Keratinocyte (primary cell): ENCODE results near the gene ECT2L. TPM values are rescaled to one million over a fixed set of nuclear protein-coding genes. Genes with fewer than 3 reads are reported as not detected.

Experiments
- DNase-seq: peaks from one replicate; pipeline ENCODE4 v3.0.0-alpha.2; 2011; ENCODE audit warnings: low read depth, missing footprints, low spot score
- FAIRE-seq: peaks from 2 replicates; lab custom pipeline; 2011; peaks lifted over from hg19 to GRCh38; lab: Jason Lieb, UNC
- H2AFZ ChIP-seq: 2 replicates; pipeline ENCODE4 v1.6.0; 2012; ENCODE audit warnings: low read length, control low read depth, inconsistent platforms; ENCODE audit not compliant: control insufficient read depth
- H3K27ac ChIP-seq: 2 replicates; pipeline ENCODE4 v1.5.1; 2011; ENCODE audit warnings: low read length; ENCODE audit not compliant: control insufficient read depth, insufficient read depth
- H3K27me3 ChIP-seq: 3 replicates; pipeline ENCODE4 v1.6.0; 2011; ENCODE audit warnings: low read length; ENCODE audit not compliant: control insufficient read depth, insufficient read depth; ENCODE audit errors: extremely low read depth
- H3K36me3 ChIP-seq, 2 experiments: 2 replicates in 1 of 2; 3 replicates in 1 of 2; pipeline ENCODE4 v1.5.1; 2011; ENCODE audit warnings: low read length in 2 of 2, mild to moderate bottlenecking in 1 of 2; ENCODE audit not compliant: control insufficient read depth in 2 of 2, insufficient read depth in 2 of 2; ENCODE audit errors: extremely low read depth in 1 of 2
- H3K4me1 ChIP-seq: 3 replicates; pipeline ENCODE4 v1.5.1; 2011; ENCODE audit warnings: low read length; ENCODE audit not compliant: control insufficient read depth, insufficient read depth; ENCODE audit errors: extremely low read depth
- H3K4me2 ChIP-seq: 3 replicates; pipeline ENCODE4 v1.6.0; 2011; ENCODE audit warnings: low read depth, low read length; ENCODE audit not compliant: control insufficient read depth, insufficient read depth; ENCODE audit errors: extremely low read depth
- H3K4me3 ChIP-seq, 3 experiments: fragments of 200-600 bp in 1 of 3; sonication (generic) in 1 of 3; 2 replicates in 2 of 3; 3 replicates in 1 of 3; pipeline ENCODE4 v1.5.1; 2011 to 2016; ENCODE audit warnings: low read length in 3 of 3, mild to moderate bottlenecking in 3 of 3, control low read depth in 2 of 3, inconsistent platforms in 1 of 3, low read depth in 1 of 3, mixed read lengths in 1 of 3, mixed run types in 1 of 3, moderate library complexity in 1 of 3; ENCODE audit not compliant: control insufficient read depth in 2 of 3, insufficient read depth in 2 of 3; ENCODE audit errors: extremely low read depth in 1 of 3
- H3K79me2 ChIP-seq: 2 replicates; pipeline ENCODE4 v1.6.0; 2012; ENCODE audit warnings: low read length; ENCODE audit not compliant: control insufficient read depth, insufficient read depth
- H3K9ac ChIP-seq: 3 replicates; pipeline ENCODE4 v1.6.0; 2011; ENCODE audit warnings: low read length; ENCODE audit not compliant: control insufficient read depth, insufficient read depth; ENCODE audit errors: extremely low read depth
- H3K9me1 ChIP-seq: 3 replicates; pipeline ENCODE4 v1.6.0; 2011; ENCODE audit warnings: low read length; ENCODE audit not compliant: control insufficient read depth, insufficient read depth; ENCODE audit errors: extremely low read depth
- H3K9me3 ChIP-seq: 2 replicates; pipeline ENCODE4 v1.5.1; 2012; ENCODE audit warnings: low read depth, low read length; ENCODE audit not compliant: control insufficient read depth
- H4K20me1 ChIP-seq: 3 replicates; pipeline ENCODE4 v1.6.0; 2011; ENCODE audit warnings: low read length; ENCODE audit not compliant: control insufficient read depth, insufficient read depth; ENCODE audit errors: extremely low read depth
- CTCF ChIP-seq, 3 experiments: IDR thresholded peaks in 1 of 3; conservative IDR thresholded peaks in 1 of 3; optimal IDR thresholded peaks in 1 of 3; 2 replicates in 2 of 3; 3 replicates in 1 of 3; pipeline versions ENCODE3 to v1.5.1; 2011; ENCODE audit warnings: low read length in 3 of 3, mild to moderate bottlenecking in 3 of 3, moderate library complexity in 2 of 3, control low read depth in 1 of 3, inconsistent platforms in 1 of 3; ENCODE audit not compliant: insufficient read depth in 2 of 3; ENCODE audit errors: extremely low read depth in 1 of 3
- EZH2 ChIP-seq: IDR thresholded peaks from one replicate; pipeline ENCODE4 v1.6.1; 2012; ENCODE audit warnings: inconsistent platforms, mild to moderate bottlenecking, low read length, moderate library complexity
- dilution Hi-C: fragments of 300-500 bp; cut with MboI; formaldehyde crosslinking; loops from one replicate; pipeline ENCODE4 v1.7.0; 2020; ENCODE audit warnings: low sequenced_read_pairs; ENCODE audit not compliant: extremely low pct_ligation_motif_present
- polyA plus RNA-seq, 5 experiments: library from polyadenylated mRNA; depleted of rRNA in 3 of 5; stranded (reverse) in 3 of 5; stranded (forward) in 1 of 5; unstranded in 1 of 5; fragments of >200 nt; gene quantifications; 1 replicate in 1 of 5; 2 replicates in 3 of 5; 3 replicates in 1 of 5; pipeline versions ENCODE4 v1.2.1 to v1.2.3, GENCODE V29; 2011 to 2012; ENCODE audit warnings: missing spikeins in 2 of 5, low read depth in 1 of 5, low replicate concordance in 1 of 5

Gene ECT2L
- polyA plus RNA-seq, 1 donor (not counting 4 experiments of a cell fraction or from before 2014, with no cell fraction given): 0.01 TPM

DNA sequence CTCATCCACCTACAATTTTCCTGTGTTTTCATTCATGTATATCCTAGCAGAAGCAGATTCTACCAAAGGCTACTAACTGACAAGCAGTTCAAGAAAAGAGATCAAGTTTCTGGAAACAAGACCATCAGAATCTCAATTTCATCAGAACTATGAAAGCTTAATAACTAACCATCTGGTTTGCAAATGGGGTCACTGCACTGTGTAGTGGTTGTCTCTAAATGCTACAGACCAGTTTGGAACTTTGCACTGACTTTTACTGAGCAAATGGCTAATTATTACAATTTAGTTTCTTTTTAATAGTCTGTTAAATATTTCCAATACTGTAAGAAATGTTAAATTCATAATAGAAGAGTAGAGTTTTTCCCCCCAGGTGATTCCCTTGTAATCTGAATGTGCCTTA, 127.7 kb downstream of the ECT2L start:
- Histone ChIP-seq H3K4me1 (no peaks in the 10 kb centered on the region), H3K27me3 (no peaks in the 10 kb centered on the region), H3K4me2 (no peak overlapping the region), H3K79me2 (no peaks in the 10 kb centered on the region), H3K36me3 (peaks cover 5 to 7% of the 10 kb centered on the region in 2 experiments), H4K20me1 (no peaks in the 10 kb centered on the region), H3K4me3 (no peak overlapping the region), H3K9me1 (no peaks in the 10 kb centered on the region), H3K9ac (no peak overlapping the region), H3K9me3 (no peaks in the 10 kb centered on the region), H2AFZ (no peak overlapping the region), H3K27ac (no peak overlapping the region)
- FAIRE-seq (no peak), DNase-seq (no peak)
- dilution Hi-C loops: no loop called here
- TF ChIP-seq EZH2 (no peak), CTCF (optimal IDR thresholded peaks at IDR 0.05 in 1 of 3, IDR thresholded peaks at IDR 0.05 in 1 of 3, conservative IDR thresholded peaks at IDR 0.05 in 1 of 3; ENCODE audit: extremely low read depth in 1 of 3, insufficient read depth in 2 of 3, low read length in 3 of 3) (no peak)

- H3K9ac ChIP-seq: no peak overlapping the region
- H3K4me3 ChIP-seq: no peak overlapping the region
- no peaks in the 10 kb centered on the region for H3K79me2 ChIP-seq
- no peak for TF ChIP-seq CTCF (optimal IDR thresholded peaks at IDR 0.05 in 1 of 3, IDR thresholded peaks at IDR 0.05 in 1 of 3, conservative IDR thresholded peaks at IDR 0.05 in 1 of 3; ENCODE audit: extremely low read depth in 1 of 3, insufficient read depth in 2 of 3, low read length in 3 of 3)
- TF ChIP-seq EZH2: no peak
- dilution Hi-C loops: no loop called here
- no peak overlapping the region for H2AFZ ChIP-seq
- H4K20me1 ChIP-seq: no peaks in the 10 kb centered on the region
- peaks cover 0 to 9% of the 10 kb centered on the region in 2 experiments for H3K36me3 ChIP-seq
- DNase-seq: no peak
- H3K4me2 ChIP-seq: no peak overlapping the region
- no peaks in the 10 kb centered on the region for H3K9me1 ChIP-seq
- no peak for FAIRE-seq
- no peaks in the 10 kb centered on the region for H3K27me3 ChIP-seq
- H3K9me3 ChIP-seq: no peaks in the 10 kb centered on the region
- no peaks in the 10 kb centered on the region for H3K4me1 ChIP-seq
- H3K27ac ChIP-seq: no peak overlapping the region
These were observed 129.9 kb downstream of the ECT2L start for GRCh38 chr6:138925806-138926205.
